GM23248 (cell line): ENCODE results near the gene SOX5.

Experiments
- EZH2 ChIP-seq: fragments of 200-600 bp; sonication (generic); IDR thresholded peaks from 2 replicates; pipeline ENCODE4 v1.6.1; 2018; ENCODE audit warnings: antibody characterized with exemption, mild to moderate bottlenecking; ENCODE audit not compliant: insufficient read depth, poor library complexity, severe bottlenecking
- EZH2phosphoT487 ChIP-seq: fragments of 200-600 bp; sonication (generic); IDR thresholded peaks from 2 replicates; pipeline ENCODE4 v1.6.1; 2018; ENCODE audit warnings: antibody characterized with exemption, moderate library complexity, mild to moderate bottlenecking, low read depth; ENCODE audit not compliant: insufficient read depth

GRCh38 chr12:23569356-23569755 is 380.1 kb downstream of the SOX5 start:
- no peak for TF ChIP-seq EZH2
- no peak for TF ChIP-seq EZH2phosphoT487
